ENCODE data around the gene ASMTL.
"Not testable (repeated sequence)": the region's sequence is repeated elsewhere in the genome, so short reads cannot be mapped to it uniquely, and the experiment has no call there.

The ASMTL gene

DNA sequence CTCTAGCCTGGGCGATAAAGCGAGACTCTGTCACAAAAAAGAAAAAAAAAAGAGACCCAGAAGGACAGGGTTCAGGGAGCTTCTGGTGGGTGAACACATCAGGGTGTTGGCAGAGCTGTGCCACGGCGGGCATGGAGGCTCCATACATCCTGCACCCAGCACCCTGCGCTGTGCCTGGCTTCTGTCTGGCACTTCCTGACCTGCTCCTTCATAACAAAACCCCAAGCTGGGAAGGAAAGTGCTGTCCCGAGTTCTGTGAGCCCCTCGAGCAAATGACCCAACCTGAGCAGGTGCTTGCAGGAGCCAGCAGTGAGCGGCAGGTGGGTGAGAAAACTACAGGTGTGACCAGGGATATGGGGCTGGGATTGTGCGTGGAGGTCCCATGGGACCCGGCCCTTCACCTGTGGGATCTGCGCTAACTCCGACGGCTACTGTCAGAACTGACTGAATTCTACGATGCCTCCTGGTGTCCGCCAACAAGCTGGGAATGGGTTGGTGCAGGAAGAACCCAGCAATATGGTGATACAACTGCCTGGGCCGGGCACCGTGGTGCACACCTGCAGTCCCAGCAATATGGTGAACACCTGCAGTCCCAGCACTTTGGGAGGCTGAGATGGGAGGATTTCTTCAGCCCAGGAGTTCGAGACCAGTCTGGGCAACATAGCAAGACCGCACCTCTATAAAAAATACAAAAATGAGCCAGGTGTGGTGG is 18.9 kb downstream of the ASMTL start:
- DNase-seq = no peak

DNA sequence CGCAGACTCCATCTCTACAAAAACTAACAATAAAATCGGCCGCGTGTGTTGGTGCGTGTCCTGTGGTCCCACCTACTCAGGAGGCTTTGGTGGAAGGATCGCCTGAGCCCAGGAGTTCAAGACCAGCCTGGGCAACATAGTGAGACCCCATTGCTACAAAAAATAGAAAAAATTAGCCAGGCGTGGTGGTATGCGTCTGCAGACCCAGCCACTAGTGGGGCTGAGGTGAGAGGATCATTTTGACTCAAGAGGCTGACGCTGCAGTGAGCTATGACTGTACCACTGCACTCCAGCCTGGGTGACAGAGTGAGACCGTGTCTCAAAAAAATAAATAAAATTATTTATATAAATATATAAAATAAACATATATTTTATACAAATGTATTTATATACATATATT is 22.3 kb downstream of the ASMTL start:
- DNase-seq = no peak

DNA sequence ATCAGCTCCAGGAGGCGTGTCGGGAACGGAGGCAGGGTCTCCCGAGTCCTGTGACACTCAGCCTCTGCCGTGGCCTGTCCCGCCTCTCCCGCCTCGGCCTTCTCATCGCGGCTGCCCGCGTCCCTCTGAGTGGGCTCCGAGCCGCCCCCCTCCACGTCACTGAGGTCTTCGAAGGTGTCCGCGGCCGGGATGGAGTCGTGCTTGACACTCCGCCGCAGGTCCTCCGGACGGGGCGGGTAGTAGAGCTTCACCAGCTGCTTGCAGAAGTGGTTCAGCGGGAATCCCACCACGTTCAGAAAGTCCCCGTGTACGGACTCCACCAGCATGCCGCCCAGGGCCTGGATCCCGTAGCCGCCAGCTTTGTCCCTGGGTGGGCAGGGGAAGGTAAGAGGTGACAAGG is 25.0 kb downstream of the ASMTL start:
- DNase-seq = no peak

DNA sequence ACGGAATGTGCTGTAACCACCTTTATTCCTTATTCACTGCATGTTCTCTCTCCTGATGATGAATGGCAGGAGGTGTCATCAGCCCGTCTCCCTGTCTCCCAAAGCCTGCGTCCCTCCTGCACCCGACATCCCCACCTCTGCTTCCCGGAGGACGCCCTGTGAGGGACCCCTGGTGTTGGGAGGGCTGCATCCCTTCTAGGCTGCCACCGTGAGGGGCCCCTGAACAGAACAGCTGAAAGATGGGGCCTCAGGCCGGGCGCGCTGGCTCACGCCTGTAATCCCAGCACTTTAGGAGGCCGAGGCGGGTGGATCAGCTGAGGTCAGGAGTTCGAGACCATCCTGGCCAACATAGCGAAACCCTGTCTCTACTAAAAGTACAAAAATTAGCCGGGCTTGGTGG is 26.4 kb downstream of the ASMTL start:
- DNase-seq = not testable (repeated sequence)

DNA sequence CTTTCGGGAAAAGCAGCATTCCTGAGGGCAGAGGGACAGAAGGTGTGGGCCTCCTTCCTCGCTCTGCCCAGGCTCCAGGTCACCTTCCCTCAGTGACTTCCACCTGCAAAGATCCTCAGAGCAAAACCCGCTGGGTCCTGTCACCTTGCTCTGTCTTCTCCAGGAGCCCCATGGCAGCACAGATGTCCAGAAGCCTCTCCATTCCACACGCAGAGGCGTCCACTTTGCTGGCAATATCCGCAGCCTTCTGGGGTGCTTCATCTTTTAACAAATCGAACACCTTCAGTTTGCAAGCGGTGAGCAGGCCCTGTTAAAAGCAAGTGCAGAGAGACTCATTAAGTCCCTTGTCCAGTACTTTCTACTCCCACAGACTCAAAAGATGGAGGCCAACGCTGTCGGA is 27.3 kb downstream of the ASMTL start:
- no peak for DNase-seq

DNA sequence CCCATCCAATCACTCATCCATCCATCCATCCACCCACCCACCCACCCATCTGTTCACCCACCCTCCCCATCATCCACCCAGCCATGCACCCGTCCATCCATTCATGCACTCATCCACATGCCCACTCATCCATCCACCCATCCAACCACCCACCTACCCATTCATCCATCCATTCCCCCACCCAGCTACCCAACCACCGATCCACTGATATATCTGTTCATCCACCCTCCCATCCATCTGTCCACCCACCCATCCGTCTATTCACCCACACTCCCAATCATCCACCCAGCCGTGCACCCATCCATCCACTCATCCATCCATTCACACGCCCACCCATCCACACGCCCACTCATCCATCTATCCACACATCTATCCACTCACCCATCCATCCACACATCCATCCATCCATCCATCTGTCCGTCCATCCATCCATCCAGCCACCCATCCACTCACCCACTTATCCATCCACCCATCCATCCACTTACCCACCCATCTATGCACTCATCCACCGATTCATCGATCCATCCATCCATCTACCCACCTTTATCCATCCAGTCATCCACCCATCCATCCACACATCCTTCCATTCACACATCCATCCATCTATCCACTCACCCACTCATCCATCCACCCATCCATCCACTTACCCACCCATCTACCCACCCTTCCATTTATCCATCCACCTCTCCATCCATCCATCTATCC is 28.4 kb downstream of the ASMTL start:
- no peak for DNase-seq

DNA sequence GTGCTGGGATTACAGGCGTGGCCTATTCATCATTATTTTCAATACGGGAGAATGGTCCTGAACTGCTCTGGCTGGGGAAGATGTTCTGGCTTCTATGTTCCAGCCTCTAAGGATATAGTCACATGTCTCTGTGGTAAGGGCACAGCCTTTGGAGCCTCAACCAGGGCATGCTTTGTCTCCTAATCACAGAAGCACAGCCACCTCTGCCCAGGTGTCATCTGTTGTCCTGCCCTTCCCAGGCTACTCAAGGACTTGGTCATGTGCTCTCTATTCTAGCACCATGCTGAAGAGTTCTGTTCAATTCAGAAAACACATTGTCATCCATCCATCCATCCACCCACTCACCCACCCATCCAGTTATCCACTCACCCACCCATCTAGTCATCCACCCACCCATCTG is 29.5 kb downstream of the ASMTL start:
- DNase-seq = no peak

DNA sequence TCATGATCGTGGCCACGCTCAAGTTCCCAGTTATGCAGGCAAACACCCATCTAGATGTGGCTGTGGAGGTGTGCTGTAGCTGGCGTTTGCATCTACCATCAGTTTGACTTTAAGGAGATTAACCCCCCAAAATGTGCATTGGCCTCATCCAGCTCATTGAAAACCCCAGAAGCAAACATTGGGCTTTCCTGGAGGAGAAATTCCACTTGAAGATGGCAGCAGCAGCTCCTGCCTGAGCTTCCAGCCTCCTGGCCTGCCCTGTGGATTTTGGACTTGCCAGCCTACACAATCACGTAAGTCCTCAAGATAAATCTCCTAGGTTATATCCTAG is 30.6 kb downstream of the ASMTL start:
- DNase-seq = no peak

DNA sequence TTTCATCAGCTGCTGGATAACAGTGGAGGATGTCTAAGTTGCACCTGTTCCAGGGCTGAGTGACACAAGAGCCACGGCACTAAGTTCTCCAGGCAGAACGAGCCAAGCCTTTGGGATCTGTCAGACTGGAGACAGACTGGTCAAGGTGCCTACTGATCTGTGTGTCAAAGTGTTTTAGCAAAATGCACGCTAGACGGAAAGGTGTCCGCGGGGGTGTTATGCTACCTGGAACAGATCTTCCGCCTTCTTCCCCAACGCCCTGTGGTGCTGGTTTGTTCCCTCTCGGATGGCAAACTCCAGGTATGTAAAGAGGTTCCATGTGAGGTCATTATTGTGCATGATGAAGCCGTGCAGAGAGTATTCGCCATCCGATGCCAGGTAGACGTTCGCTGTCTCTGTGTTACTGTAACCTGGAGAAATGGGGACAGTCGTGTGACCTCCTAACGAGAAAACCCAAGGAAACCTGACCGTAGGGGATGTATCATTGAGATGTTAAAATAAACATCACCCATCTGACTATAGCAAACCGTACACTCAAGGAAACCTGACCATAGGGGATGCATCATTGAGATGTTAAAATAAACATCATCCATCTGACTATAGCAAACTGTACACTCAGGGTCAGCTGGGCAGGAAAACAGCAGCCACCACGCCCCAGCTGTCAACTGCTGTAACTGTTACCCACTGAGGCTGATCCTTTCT is 31.1 kb downstream of the ASMTL start:
- no peak for DNase-seq

DNA sequence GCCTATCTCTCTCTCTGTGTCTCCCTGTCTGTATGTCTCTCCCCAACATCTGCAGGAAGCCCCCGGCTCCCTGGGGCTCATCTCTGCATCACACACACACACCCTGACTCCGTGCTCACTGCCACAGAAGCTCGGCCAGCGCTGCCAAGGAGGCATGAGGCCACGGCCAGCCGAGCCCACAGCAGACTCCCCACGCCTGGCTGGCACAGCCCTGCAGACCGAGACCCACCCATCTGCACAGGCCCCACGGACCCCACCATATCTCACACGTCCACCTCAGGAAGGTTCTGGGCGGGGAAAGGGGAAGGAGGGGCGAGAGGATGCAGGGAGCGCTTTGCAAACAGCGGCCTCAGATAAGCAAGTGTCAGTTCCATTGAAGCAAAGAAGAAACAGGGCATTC is 32.3 kb downstream of the ASMTL start:
- DNase-seq = no peak

DNA sequence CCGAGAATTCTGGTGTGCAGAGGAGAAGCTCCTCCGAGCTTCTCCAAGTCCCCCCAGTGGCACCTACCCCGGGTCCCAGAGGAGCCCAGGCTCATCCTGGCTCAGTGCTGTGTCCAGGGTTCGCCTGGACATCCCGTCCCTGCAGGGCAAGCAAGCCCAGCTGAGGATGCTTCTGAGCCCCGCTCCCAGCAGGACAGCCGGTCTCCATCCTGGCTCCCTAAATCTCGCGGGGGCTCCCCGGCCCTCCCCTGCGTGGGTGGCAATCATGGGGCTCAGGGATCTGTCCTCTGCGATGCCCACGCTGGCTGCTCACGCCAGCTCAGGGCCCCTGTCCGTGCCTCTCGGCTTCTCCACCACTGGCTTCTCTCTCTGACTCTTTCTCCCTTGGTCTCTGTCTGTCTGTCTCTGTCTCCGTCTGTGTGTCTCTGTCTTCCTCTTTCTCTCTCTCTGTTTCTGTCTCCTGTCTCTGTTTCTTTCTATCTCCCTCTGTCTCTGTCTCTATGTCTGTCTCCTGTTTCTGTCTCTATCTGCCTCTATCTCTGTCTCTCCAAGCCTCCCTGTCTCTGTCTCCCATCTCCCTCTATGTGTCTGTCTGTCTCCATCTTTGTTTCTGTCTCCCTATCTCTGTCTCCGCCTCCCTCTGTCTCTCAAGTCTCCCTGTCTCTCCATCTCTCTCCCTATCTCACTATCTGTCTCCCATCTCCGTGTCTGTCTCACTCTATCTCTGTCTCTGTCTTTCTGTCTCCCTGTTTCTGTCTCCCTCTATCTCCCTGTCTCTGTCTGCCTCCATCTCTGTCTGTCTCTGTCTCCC is 33.0 kb downstream of the ASMTL start:
- DNase-seq = no peak

DNA sequence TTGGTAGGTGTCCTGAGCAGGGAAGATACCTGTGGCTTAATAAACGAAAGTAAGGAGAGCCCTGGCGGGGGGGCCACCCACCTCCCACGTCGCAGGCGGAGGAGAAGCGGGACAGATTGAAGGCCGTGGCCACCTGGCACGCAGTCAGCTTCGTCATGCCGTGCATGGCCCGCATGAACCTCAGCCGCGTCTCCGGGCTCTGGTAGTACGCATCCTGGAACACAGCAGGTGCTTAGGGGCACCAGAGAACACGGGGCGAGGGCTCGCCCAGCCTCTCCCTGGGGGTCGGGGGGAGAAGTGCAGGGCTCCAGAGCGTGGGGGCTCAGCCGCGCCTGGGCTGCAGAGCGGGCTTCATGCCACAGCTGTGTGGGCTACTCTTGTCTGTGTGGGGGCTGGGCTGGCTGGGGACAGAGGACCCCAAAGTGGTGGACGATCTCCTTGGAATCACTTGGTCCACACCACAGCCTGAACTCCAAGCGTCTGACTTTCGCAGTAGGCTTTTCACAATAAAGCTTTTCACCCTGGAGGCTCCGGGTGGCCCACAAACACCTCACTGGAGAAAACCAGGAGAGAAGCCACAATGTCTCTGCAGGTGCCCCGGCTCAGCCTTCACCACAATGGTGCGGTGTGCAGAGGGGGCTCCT is 33.7 kb downstream of the ASMTL start:
- no peak for DNase-seq

DNA sequence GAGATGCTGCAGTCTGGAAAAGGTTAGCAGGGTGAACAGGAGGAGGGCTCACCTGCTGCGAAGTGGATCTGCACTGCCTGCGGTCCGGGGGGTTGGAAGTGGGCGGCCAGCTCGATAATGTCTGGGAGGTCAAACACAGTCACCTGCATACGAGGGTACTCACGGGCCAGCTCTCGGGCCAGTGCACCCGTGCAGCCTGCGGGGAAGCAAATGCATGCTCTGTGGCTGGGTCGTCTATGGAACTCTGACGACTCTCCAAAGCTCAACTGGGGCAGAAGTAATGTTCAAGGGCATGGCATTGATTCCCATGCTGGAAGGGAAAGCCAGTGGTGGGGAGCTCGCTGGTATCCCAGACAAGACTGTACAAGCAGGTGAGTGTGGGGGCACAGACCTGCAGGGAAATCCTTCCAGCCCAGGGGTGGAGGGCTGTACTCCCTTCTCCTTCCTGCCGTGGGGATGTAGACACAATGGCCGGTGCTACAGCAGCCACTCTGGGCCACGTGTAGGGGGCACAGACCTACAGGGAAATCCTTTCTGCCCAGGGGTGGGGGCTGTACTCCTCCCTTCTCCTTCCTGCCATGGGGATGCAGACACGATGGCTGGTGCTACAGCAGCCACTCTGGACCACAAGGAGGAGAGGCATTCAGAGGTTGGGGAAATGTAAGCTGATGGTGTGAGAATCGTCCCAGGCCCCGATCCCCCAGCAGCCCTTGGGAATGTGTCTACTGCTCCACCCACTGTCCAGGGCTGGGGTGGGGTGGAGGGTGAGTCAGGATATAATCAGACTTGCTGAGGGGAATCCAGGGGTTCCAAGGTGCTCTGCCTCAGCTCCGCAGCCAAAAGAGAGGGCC is 34.6 kb downstream of the ASMTL start:
- no peak for DNase-seq

DNA sequence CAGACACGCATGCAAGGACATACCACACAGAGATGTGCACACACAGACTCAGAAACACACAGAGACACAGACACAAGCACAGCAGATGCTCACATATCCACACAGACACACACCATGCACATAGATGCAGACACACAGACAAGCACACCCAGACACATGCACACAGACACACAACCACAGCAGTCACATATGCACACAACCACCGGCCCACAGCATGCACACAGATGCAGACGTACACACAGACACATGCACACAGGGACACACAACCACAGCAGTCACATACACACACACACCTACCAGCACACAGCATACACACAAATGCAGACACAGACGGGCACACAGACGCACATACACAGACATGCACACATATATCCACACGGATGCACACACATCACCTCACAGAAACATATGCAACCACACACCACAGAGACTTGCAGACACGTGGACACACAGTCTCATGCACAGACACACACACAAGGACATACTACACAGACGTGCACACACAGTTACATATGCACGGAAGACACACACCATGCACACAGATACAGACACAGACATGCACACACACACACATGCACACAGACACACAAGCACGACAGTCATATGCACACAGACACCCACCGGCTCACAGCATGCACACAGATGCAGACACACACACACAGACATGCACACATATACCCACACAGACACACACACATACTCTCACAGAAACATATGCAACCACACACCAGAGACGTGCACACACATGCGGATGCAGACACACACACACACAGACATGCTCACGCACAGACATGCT is 35.5 kb downstream of the ASMTL start:
- no peak for DNase-seq

DNA sequence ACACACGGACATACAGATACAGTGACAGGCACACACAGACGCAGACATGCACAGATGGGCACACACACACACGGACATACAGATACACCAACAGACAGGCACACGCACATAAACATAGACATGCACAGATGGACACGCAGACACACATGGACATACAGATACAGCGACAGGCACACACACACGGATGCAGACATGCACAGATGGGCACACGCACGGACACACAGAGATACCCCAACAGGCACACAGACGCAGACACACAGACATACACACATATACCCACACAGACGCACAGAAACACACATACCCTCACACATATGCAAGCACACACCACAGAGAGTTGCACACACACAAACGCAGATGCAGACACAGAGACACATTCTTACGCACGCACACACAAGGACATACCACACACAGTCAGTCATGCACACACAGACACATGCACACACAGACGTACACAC is 36.4 kb downstream of the ASMTL start:
- no peak for DNase-seq

DNA sequence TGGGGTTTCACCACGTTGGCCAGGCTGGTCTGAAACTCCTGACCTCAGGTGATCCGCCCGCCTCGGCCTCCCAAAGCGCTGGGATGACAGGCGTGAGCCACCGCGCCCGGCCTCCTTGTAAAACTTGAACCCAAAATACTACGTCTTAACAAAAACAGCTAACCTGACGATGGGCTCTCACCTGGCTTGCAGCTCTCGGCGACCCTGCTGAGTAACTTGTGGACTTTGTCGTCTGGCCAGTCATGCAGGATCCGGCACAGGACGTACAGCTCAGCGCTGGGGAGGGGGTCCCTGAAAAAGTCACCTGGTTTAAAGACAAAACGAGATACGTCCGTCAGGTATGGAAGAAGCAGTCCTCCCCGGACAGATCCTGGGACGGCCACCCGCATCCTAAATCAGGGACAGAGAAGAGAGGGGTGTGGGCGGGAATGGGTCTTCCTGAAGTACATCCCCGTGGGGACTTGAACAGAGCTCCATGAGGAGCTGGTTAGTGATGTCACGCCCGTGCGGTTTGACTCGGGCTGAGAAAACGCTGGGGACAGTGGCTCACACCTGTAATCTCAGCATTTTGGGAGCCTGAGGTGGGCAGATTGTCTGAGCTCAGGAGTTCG is 40.1 kb downstream of the ASMTL start:
- no peak for DNase-seq

DNA sequence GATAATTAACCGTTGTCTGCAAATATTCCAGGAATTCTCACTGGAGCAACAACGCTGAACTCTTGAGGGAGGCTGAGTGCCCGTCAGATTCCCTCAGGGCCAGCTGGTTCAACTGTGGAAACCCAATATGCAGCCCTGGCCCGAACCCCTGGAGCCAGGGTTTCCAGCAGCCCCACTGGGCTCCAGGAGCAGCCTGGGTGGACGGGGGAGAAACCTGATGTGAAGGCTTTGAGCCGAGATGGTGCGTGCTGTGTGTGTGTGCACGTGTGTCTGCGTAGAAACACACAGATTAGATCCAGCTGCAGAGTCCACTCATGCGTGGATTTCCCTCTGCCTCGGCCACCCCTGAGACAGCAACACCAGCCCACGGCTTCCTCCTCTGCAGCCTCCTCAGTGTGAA is 41.4 kb downstream of the ASMTL start:
- no peak for DNase-seq

DNA sequence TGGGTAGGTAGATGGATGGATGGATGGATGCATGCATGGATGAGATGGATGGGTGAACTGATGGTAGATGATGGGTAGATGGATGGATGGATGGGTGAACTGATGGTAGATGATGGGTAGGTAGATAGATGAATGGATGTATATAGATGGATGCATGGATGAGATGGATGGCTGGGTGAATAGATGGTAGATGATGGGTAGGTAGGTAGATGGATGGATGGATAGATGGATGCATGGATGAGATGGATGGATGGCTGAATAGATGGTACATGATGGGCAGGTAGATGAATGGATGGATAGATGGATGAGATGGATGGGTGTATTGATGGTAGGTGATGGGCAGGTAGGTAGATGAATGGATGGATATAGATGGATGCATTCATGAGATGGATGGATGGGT is 45.7 kb downstream of the ASMTL start:
- no peak for DNase-seq

DNA sequence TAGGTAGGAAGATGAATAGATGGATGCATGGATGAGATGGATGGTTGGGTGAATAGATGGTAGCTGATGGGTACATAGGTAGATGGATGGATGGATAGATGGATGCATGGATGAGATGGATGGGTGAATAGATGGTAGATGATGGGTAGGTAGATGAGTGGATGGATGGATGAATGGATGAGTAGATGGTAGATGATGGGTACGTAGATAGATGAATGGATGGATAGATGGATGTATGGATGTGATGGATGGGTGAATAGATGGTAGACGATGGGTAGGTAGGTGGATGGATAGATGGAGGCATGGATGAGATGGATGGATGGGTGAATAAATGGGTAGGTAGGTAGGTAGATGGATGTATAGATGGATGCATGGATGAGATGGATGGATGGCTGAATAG is 46.9 kb downstream of the ASMTL start:
- DNase-seq = not testable (repeated sequence)

DNA sequence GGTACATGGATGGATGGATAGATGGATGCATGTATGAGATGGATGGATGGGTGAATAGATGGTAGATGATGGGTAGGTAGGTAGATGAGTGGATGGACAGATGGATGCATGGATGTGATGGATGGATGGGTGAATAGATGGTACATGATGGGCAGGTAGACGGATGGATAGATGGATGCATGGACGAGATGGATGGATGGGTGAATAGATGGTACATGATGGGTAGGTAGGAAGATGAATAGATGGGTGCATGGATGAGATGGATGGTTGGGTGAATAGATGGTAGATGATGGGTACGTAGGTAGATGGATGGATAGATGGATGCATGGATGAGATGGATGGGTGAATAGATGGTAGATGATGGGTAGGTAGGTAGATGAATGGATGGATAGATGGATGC is 48.8 kb downstream of the ASMTL start:
- not testable (repeated sequence) for DNase-seq

DNA sequence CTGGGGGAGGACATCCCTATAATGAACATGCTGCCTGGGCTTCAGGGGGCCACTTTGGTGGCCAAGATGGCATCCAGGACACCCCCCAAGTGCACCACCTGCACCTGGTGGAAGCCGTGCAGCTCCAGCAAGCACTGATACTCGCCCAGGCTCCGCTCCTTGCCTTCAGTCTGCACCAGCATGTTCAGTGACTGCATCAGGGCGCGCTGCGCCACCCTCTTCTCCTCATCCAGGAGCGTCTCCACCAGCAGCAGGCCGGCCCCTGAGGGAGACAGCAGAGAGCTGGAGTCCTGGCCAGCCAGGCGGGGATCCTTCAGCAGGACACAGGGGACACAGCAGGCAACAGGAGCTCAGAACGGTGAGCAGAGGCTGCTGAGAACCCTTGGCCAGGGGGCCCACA is 49.5 kb downstream of the ASMTL start:
- DNase-seq = no peak
